SK-N-MC (cell line): Measurements from ENCODE around the gene ARSI.

Source experiments
- EZH2 ChIP-seq: fragments of 200-600 bp; sonication (generic); IDR thresholded peaks from one replicate; pipeline ENCODE4 v1.6.1; 2017; ENCODE audit warnings: antibody characterized with exemption
- POLR2AphosphoS5 ChIP-seq: IDR thresholded peaks from 2 replicates; pipeline ENCODE4 v1.6.1; 2012; ENCODE audit warnings: mild to moderate bottlenecking, low read depth, low read length, borderline replicate concordance

DNA sequence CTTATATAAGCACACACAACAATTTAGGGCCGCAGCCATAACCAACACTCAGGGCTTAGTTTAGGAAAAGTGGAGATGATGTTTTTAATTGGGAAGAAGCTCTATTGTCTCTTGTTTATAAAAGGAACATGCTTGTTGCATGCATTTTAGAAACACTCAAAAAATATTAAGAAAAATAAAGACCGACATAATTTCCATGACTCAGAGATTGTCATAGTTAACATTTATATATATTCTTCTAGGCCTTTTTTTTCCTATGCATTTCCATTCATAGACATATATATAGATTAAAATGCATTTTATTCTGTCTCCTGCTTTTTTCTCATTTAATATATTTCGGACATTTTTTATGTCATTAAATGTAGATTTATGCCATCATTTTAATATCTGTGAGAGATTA is 13.6 kb upstream of the ARSI start:
- TF ChIP-seq POLR2AphosphoS5 (no peak), EZH2 (no peak)
